HG03139 (cell line): ENCODE results near the gene FOXI2.
A peak's percentile ranks its signal among the peaks of the same experiment; 100 is the strongest.

Source experiments
- ATAC-seq: cut with Tn5 transposase; IDR thresholded peaks from one replicate; pipeline ENCODE4 v1.9.1; 2021; ENCODE audit not compliant: unreplicated experiment

Gene FOXI2

GRCh38 chr10:127736915-127737562 lies at the start of gene FOXI2:
TSS of gene FOXI2 (plus strand) at chr10:127737185. CDS start at chr10:127737274, 89 bp downstream.
- no peak for ATAC-seq

GRCh38 chr10:127687548-127687947 lies 49.4 kb upstream of the FOXI2 start:
- ATAC-seq = no peak

- ATAC-seq = no peak
Measured at GRCh38 chr10:127690176-127690835, 46.7 kb upstream of the FOXI2 start.

- ATAC-seq = peak; percentile 75
Measured at GRCh38 chr10:127694580-127695193, 42.3 kb upstream of the FOXI2 start.

- ATAC-seq = no peak
Measured at GRCh38 chr10:127695431-127695830, 41.6 kb upstream of the FOXI2 start.

- no peak for ATAC-seq
Measured at GRCh38 chr10:127698886-127699285, 38.1 kb upstream of the FOXI2 start.

- ATAC-seq = no peak
Measured at GRCh38 chr10:127699311-127699710, 37.7 kb upstream of the FOXI2 start.

GRCh38 chr10:127702271-127702670 lies 34.7 kb upstream of the FOXI2 start:
- no peak for ATAC-seq

- ATAC-seq = no peak
Measured at GRCh38 chr10:127715249-127715648, 21.7 kb upstream of the FOXI2 start.

- no peak for ATAC-seq
Measured at GRCh38 chr10:127715782-127716378, 21.1 kb upstream of the FOXI2 start.

- no peak for ATAC-seq
Measured at GRCh38 chr10:127720142-127720541, 16.8 kb upstream of the FOXI2 start.

- ATAC-seq = no peak
Measured at GRCh38 chr10:127720903-127721302, 16.1 kb upstream of the FOXI2 start.

GRCh38 chr10:127734753-127735152 lies 2.2 kb upstream of the FOXI2 start:
- ATAC-seq = no peak

GRCh38 chr10:127735156-127735555 lies 1.8 kb upstream of the FOXI2 start:
- no peak for ATAC-seq

- ATAC-seq = no peak
Measured at GRCh38 chr10:127735723-127736221, 1.2 kb upstream of the FOXI2 start.

GRCh38 chr10:127736222-127736914 lies 617 bp upstream of the FOXI2 start:
- ATAC-seq = no peak

- ATAC-seq = no peak
Measured at GRCh38 chr10:127737563-127738511, 852 bp downstream of the FOXI2 start.

- no peak for ATAC-seq
Measured at GRCh38 chr10:127738512-127739424, 1.8 kb downstream of the FOXI2 start.

GRCh38 chr10:127739908-127740307 lies 2.9 kb downstream of the FOXI2 start:
- no peak for ATAC-seq
